Common myeloid progenitor, CD34-positive (primary cell): Measurements from ENCODE around the gene ROR1.

Source experiments
- CTCF ChIA-PET: fragments of 350-600 bp; sonication (Branson Sonifier 250); formaldehyde crosslinking; loops from one replicate; lab custom pipeline; 2021; ENCODE audit warnings: antibody characterized with exemption; lab: Charles Lee
- POLR2A ChIA-PET: fragments of 350-600 bp; sonication (Branson Sonifier 250); formaldehyde crosslinking; loops from one replicate; lab custom pipeline; 2021; ENCODE audit warnings: antibody characterized with exemption; lab: Charles Lee
- DNase-seq, 3 donors: peaks; one replicate each; pipeline versions ENCODE4 v3.0.0 to v3.0.0-alpha.2; 2013
- H3K27ac ChIP-seq, 2 experiments: 1 replicate in 1 of 2; 2 replicates in 1 of 2; pipeline ENCODE4 v1.7.0; 2013; ENCODE audit warnings: inconsistent platforms in 2 of 2, low read length in 2 of 2, mild to moderate bottlenecking in 2 of 2, low read depth in 1 of 2, moderate library complexity in 1 of 2; ENCODE audit not compliant: severe bottlenecking in 2 of 2, insufficient read depth in 1 of 2, poor library complexity in 1 of 2
- H3K27me3 ChIP-seq, 5 experiments: replicated peaks in 2 of 5; 1 replicate in 3 of 5; 2 replicates in 2 of 5; pipeline versions ENCODE4 v1.6.1 to v1.7.0; 2013; ENCODE audit warnings: low read length in 4 of 5, mild to moderate bottlenecking in 2 of 5, moderate library complexity in 2 of 5, inconsistent platforms in 1 of 5; ENCODE audit not compliant: insufficient read depth in 5 of 5, control insufficient read depth in 4 of 5
- H3K36me3 ChIP-seq, 4 experiments: 1 replicate in 2 of 4; 2 replicates in 2 of 4; pipeline versions ENCODE4 v1.6.1 to v1.7.0; 2013; ENCODE audit warnings: low read length in 3 of 4, control low read depth in 1 of 4, mild to moderate bottlenecking in 1 of 4; ENCODE audit not compliant: control insufficient read depth in 4 of 4, insufficient read depth in 4 of 4
- H3K4me1 ChIP-seq, 4 experiments: 1 replicate in 3 of 4; 2 replicates in 1 of 4; pipeline versions ENCODE4 v1.6.1 to v1.7.1; 2013; ENCODE audit warnings: low read length in 3 of 4, mild to moderate bottlenecking in 3 of 4, control low read depth in 1 of 4, inconsistent platforms in 1 of 4, moderate library complexity in 1 of 4; ENCODE audit not compliant: control insufficient read depth in 4 of 4, insufficient read depth in 4 of 4; ENCODE audit errors: control extremely low read depth in 1 of 4
- H3K4me3 ChIP-seq, 7 experiments: 1 replicate in 4 of 7; 2 replicates in 3 of 7; pipeline versions ENCODE4 v1.5.1 to v1.7.0; 2013; ENCODE audit warnings: mild to moderate bottlenecking in 7 of 7, low read length in 6 of 7, moderate library complexity in 6 of 7, inconsistent platforms in 2 of 7, low read depth in 2 of 7, control low read depth in 1 of 7; ENCODE audit not compliant: insufficient read depth in 4 of 7, control insufficient read depth in 1 of 7; ENCODE audit errors: extremely low read depth in 1 of 7
- H3K9me3 ChIP-seq, 5 experiments: 1 replicate in 4 of 5; 2 replicates in 1 of 5; pipeline versions ENCODE4 v1.6.1 to v1.7.1; 2013; ENCODE audit warnings: low read length in 4 of 5, mild to moderate bottlenecking in 2 of 5, inconsistent platforms in 1 of 5, low read depth in 1 of 5, moderate library complexity in 1 of 5; ENCODE audit not compliant: control insufficient read depth in 4 of 5, insufficient read depth in 2 of 5; ENCODE audit errors: control extremely low read depth in 1 of 5
- WGBS: methylation state at CpG from one replicate; pipeline ENCODE4 v1.1.5; 2013; ENCODE audit not compliant: insufficient coverage; 5-methylcytosine and 5-hydroxymethylcytosine counted together

Gene ROR1

DNA sequence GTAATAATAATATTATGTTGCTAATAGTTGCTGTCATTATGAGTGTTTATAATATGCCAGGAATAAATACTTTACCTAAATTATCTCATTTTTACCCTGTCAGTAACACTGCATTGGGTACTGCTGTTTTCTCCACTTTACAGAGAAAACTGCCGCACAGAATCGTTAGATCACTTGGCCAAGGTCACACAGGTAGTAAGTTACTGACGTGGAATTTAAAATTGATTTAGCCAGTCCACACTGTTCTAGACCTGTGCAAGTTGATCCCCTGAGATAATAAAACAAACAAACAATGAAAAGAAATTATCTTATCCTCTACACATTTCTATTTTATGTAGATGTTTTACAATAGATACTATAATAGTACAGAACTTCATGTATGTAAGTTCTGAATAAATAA, 174.1 kb downstream of the ROR1 start:
- 100% methylated on average over 1 of the region's 3 CpGs for WGBS
- Histone ChIP-seq H3K36me3 (no peaks in the 10 kb centered on the region), H3K9me3 (no peaks in the 10 kb centered on the region), H3K4me1 (peaks cover 0 to 4% (median 0%) of the 10 kb centered on the region in 4 experiments), H3K27ac (no peak overlapping the region), H3K4me3 (no peak overlapping the region), H3K27me3 (no peaks in the 10 kb centered on the region)
- no peak for DNase-seq
- ChIA-PET CTCF (no interaction called here), POLR2A (no interaction called here)

DNA sequence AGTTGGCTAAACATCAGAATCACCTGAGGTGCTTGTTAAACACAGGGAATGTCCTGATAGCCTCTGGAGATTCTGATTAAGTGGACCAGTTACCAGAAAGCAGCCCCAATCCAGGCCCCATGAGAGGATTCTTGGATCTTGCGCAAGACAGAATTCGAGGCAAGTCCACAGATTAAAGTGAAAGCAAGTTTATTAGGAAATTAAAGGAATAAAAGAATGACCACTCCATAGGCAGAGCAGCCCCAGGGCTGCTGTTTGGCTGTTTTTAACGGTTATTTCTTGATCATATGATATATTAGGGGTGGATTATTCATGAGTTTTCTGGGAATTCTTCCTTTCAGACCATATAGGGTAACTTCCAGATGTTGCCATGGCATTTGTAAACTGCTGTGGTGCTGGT, 176.2 kb downstream of the ROR1 start:
- no peak overlapping the region for H3K27ac ChIP-seq
- ChIA-PET CTCF (no interaction called here), POLR2A (no interaction called here)
- no peaks in the 10 kb centered on the region for H3K36me3 ChIP-seq
- no CpG with 5 or more reads among the region's 3 CpGs for WGBS
- H3K27me3 ChIP-seq: no peaks in the 10 kb centered on the region
- H3K4me3 ChIP-seq: no peak overlapping the region
- no peak for DNase-seq
- peaks cover 0 to 13% (median 6%) of the 10 kb centered on the region in 5 experiments for H3K9me3 ChIP-seq
- H3K4me1 ChIP-seq: no peaks in the 10 kb centered on the region

DNA sequence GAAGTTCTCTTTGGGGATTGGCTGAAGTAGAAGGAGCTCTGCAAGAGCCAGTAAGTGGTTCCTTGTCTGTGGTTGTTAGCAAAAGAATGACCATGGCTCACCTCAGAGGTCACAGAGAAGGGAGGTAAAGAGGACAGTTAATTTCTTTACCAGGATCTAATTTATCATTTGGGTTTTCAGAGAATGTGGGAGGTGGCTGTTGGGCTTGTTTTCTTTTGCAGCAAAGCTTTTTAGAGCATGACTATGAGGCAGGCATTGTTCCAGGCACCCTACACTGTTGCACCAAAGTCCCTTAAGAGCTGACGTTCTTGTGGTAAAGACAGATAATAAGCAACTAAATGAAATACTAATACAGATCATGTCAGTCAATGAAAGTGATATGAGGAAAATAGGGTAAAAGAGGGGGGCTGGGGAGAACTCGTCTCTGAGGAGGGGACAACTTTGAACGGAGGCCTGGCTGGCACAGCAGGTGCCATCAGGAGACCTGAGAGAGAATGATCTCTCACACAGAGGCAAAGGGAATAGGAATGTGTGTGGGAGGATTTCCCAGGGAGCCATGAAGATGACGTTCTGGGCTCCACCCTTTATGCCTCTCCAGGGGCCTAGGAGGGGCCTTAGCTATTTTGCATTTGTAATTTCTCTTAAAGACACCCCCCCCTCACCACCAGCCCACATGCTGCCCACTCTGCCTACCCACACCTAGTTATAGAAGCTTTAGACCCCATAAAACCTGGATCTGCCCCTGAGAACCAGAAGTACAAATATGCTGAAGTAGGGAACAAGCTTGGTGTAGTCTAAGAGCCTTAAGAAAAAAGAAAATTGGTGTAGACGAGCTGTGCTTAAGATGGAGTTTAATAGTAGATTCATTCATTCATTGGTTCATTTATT, 177.5 kb downstream of the ROR1 start:
- peaks cover 0 to 3% (median 1%) of the 10 kb centered on the region in 4 experiments for H3K4me1 ChIP-seq
- no peak overlapping the region for H3K27ac ChIP-seq
- peaks cover 0 to 13% (median 6%) of the 10 kb centered on the region in 5 experiments for H3K9me3 ChIP-seq
- H3K36me3 ChIP-seq: no peaks in the 10 kb centered on the region
- H3K4me3 ChIP-seq: no peak overlapping the region
- ChIA-PET CTCF (interaction anchor here (1.1 kb wide), 1 partner anchor 9 kb away, joined by 5 read pairs; no protein-coding TSS in a partner anchor), POLR2A (no interaction called here)
- H3K27me3 ChIP-seq: no peaks in the 10 kb centered on the region
- no peak for DNase-seq
- WGBS: 100% methylated on average over 3 of the region's 5 CpGs

DNA sequence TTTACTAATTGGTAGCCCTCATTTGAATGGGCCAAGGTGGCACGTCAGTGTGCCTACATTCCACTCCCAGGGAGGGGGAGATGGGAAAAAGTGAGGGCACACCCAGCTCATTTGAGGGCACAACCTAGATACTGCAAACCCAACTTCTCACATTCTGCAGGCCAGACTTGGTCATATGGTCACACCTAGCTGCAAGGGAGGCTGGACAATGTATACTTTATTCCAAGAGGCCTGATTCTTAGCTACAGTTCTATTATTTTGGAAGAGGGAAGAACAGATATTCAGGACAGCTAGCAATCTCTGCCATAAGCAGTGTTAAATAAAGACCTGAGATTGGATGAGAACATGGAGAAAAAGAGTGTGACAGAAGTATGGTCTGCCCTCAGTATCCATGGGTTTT, 180.4 kb downstream of the ROR1 start:
- ChIA-PET CTCF (interaction anchor here (0.6 kb wide), 1 partner anchor 42 kb away, joined by 3 read pairs; no protein-coding TSS in a partner anchor), POLR2A (no interaction called here)
- WGBS: no CpG with 5 or more reads among the region's 1 CpG
- Histone ChIP-seq H3K27me3 (no peaks in the 10 kb centered on the region), H3K36me3 (no peaks in the 10 kb centered on the region), H3K27ac (no peak overlapping the region), H3K4me1 (peaks cover 0 to 3% (median 1%) of the 10 kb centered on the region in 4 experiments), H3K4me3 (no peak overlapping the region), H3K9me3 (peaks cover 1 to 18% (median 8%) of the 10 kb centered on the region in 5 experiments)
- no peak for DNase-seq

DNA sequence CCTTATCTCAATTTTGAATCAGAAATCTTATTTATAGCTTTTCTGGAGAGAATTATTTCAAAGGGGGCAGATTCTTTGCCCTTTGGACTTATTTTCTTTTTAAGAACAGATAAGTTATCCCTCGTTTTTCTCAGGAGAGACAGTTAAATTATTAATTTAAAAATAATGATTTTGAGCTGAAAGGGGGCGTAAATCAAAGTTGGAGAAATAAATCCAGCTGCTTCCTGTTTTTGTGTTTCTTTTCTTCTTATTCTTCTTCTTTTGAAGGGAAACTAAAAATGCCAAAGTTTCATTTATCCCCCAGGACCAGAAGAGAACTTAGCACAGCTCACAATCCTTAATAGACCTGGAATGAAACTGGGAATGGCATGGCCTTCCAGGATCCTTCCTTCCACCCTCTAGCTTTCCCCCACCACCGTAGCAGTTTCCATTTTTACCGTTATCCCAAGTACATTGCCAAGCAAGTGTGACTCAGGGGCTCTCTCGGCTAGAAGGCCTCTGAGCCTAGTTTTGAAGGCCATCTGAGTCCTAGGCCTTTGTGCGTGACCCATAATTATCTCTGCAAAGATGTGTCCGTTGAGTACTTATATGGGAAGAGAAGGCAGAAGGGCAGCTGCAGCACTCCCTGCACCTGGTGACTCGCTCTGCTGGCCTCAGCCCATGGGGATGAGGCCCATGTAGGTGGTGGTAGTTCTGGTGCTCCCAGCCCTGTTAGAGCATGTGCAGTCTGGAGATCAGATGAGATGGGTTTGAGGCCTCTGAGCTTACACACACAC, 181.7 kb downstream of the ROR1 start:
- Histone ChIP-seq H3K36me3 (no peaks in the 10 kb centered on the region), H3K4me3 (no peak overlapping the region), H3K27ac (no peak overlapping the region), H3K27me3 (no peaks in the 10 kb centered on the region), H3K4me1 (peaks cover 0 to 3% (median 1%) of the 10 kb centered on the region in 4 experiments), H3K9me3 (peaks cover 1 to 18% (median 8%) of the 10 kb centered on the region in 5 experiments)
- POLR2A ChIA-PET: no interaction called here
- WGBS: 92% methylated on average over 5 of the region's 8 CpGs
- no peak for DNase-seq
- CTCF ChIA-PET: interaction anchor here (1.0 kb wide), 1 partner anchor 182 kb away, joined by 3 read pairs; no protein-coding TSS in a partner anchor

DNA sequence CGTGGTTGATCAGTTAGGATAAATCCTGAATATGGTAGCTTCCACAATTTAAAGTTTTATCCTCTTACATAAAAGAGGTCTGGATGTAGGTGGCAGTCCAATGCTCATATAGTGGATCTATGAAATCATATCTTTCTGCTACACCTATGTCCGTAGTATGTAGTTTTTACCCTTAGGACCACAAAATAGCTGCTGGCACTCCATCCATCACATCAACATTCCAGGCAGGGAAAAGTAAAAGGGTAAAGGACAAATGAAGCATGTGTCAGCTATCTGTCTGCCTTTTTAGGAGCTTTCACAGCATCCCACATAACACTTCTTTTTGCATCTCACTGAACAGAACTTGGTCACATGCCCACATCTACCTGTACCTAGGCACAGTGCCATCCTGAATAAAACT, 184.7 kb downstream of the ROR1 start:
- CTCF ChIA-PET: interaction anchor here (1.2 kb wide), 1 partner anchor 23 kb away, joined by 3 read pairs; no protein-coding TSS in a partner anchor

More for the DNA sequence above, 184.7 kb downstream of the ROR1 start:
- POLR2A ChIA-PET: no interaction called here
- Histone ChIP-seq H3K4me1 (peaks cover 0 to 3% (median 1%) of the 10 kb centered on the region in 4 experiments), H3K9me3 (peaks cover 1 to 16% (median 8%) of the 10 kb centered on the region in 5 experiments), H3K4me3 (no peak overlapping the region), H3K36me3 (no peaks in the 10 kb centered on the region), H3K27me3 (no peaks in the 10 kb centered on the region), H3K27ac (no peak overlapping the region)
- WGBS: no CpG with 5 or more reads among the region's 2 CpGs
- DNase-seq: no peak
